Femur (tissue), 1 donor: ENCODE data around the gene IRF3.

ENCODE experiments used
- DNase-seq: peaks from one replicate; pipeline ENCODE4 v3.0.0-alpha.2; 2017

The IRF3 gene

DNA sequence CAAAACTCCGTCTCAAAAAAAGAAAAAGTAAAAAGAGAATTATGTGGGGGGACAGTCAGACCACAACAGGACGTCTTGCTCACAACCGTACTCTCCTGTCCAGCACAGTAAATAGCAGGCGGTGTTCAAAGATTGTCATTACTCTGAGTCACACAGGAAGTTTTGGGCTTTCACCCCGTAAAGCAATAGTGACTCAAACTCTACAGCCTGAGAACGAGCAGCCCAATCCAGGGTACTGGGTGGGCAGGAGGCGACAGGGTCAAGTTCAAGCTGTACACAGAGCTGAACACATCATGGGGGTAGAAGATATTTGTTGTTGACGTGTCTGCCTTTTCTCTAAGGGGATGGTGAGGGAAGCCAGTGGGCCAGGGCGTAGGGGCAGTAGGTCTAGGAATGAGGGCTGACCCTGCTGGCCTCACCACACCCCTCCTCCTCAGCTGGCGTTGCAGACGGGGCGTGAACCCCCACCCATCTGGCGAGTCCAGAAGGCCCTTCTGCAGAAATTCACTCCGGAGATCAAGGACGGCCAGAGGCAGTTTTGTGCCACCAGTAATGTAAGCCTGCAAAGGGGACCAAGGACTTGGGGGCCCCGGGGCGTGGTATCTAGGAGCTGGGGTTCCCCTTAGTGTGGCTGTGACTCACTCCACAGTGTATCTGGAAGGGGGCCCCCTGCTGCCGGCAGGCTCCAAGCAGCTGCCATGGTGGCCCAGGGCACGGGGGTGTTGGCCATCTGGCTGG, 51.4 kb downstream of the IRF3 start:
- DNase-seq: no peak

DNA sequence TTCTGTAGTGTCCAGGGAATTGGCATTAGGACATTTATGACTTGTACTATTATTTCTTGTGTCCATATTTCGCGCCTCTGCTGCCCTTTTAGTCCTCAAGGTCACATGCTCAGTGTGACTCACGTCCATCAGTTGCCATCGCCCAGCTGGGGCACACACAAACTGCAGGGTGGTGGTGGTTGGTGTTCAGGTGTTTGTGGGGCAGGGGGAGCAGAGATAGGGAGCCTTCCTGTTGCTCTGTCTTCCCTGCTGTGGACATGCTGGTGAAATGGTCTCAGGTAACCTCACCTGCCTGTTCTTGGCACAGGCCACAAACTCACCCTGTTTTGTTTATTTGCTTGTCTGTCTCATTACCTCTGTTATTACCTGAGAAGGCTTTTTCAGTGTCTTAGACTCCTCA, 52.3 kb downstream of the IRF3 start:
- no peak for DNase-seq
